IPS DF 4.7 (cell line): ENCODE data around the gene NFIA.

Experiments used
- DNase-seq: peaks from one replicate; pipeline ENCODE4 v3.0.0-alpha.2; 2013; ENCODE audit warnings: low spot score; ENCODE audit errors: extremely low read depth

NFIA gene

DNA sequence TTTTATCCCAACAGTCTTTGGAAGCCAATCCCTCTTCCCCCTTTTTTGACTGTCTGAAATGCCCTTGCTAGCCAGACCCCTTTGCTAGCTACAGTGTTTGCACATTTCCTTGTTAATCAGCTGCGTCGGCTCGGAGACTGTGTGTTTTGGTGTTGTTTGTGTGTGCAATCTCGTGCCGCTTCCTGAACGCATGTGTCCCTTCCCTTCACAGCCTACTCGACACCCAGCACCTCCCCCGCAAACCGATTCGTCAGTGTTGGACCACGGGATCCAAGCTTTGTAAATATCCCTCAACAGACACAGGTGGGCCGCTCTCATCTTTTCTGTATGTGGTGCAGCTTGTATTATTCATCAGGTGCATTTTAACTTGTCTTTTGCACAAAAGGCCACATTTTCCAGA is 343.9 kb downstream of the NFIA start:
- no peak for DNase-seq

DNA sequence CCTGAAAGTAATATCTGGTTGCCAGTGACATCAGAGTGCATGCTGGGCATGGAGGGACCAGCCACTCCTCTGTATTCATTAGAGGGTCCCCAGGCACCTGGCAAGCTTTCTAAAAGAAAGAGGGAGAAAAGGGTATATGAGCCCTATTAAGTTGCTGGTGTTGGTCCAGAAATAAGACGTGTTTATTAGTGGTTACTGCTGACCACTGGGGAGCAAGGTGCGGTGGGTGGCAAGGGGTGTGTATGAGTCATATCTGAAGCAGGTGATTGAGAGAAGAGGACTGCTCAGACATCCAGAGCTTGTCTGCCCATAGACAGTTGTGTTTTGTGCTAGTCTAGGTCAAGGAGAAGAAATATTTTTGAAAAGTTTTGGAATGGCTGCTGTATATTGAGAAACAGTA is 344.5 kb downstream of the NFIA start:
- no peak for DNase-seq

DNA sequence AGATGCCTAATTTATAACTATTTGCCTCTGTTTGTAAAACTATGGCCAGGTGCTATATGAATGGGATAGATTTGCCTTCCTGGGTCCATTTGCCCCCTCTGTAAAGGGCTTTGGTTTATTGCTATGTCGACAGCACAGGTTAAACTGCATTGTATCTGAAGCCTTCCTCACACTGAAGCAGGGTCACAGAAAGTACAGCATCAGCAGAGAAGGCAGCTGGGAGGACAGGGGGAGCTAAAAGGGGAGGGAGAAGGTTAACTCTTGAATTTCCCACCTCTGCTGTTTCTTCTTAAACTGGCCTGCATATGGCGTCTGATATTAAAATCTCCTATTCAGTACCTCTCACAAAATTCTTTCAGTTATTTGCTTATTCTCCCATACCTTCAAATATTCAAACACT is 345.1 kb downstream of the NFIA start:
- no peak for DNase-seq

DNA sequence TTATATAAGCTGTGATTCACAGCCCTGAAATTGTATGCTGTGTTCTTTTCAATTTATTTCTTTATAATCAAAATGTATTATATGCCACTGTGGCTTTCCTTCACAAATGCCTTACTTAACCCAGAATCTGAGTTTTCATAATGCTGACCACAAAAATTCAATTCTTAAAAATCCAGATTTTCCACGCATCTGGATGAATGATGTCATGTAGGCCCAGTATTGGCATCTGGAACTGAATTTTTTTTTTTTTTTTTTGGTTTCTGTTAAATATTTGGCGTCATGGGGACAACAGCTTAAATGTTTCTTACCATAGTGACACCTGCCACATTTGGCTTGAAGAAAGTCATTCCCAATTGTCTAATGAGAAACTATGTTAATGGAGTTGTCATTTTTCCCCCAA is 345.8 kb downstream of the NFIA start:
- DNase-seq, result no peak

DNA sequence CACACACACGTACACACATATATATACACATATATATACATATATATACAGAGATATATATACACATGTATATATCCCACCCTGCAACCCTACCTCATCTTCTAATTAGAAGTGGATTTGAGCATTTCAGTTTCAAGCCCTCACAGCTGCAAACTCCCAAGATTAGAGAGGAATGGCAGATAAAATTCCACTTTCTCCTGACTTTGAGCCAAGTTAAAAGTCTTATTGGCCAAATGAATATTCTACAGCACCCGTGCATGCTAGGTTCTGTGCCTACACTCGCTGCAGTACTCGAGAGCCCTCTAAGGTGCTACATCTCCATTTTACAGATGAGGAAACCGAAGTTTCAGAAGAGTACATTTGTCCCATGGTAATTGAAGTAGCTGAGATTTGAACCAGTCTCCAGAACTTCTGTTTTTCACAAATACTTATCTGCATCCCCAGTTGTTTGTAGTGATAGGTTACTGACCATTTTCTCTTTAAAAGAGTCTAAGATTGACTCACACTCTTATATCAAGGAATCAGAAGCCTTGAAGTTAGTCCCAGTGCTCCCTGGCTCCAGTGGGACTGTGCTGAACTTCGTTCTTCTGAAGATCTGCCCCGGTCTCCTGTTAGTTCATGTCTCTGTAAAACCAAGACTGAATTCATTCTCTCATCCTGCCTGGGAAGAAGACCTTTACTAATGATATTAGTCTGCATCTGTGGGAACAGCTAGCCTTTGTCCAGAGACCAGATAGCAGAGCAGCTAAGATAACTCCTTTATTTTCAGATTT is 350.4 kb downstream of the NFIA start:
- DNase-seq, result no peak

DNA sequence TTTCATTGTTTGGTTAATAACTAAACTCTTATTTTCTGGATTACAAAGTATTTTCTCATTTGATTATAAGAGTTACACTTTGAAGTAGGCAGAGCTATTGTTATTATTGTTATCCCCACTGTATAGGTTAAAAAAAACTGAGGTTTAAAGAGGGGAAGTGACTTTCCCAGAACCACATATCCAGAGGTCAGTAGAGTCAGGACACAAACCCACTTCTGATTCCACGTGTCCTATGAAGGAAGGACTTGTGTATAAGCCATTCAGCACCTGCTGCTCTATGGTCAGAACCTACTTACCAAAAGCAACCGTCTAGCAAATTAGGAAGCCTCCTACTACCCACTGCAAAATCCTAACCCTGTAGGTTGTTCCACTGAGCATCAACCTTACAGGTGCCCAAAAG is 351.3 kb downstream of the NFIA start:
- no peak for DNase-seq

DNA sequence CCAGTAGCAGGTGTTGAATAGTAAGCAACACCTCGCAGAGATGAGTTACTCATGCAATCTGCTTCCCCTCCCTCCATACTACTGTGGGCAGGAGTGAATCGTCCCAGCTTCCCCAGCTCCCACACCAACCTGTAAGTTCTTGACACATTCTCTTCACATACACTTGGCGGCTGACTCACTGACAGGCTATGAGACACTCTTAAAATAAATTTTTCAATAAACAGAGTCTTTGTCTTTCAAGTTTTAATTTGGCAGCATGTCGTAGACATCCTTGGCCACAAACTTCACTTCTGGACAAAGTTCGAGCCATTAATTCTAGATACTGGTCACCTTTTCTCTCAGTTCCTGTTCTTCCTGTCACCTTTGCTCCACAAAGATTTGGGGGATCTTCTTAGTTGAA is 351.9 kb downstream of the NFIA start:
- DNase-seq, result no peak

DNA sequence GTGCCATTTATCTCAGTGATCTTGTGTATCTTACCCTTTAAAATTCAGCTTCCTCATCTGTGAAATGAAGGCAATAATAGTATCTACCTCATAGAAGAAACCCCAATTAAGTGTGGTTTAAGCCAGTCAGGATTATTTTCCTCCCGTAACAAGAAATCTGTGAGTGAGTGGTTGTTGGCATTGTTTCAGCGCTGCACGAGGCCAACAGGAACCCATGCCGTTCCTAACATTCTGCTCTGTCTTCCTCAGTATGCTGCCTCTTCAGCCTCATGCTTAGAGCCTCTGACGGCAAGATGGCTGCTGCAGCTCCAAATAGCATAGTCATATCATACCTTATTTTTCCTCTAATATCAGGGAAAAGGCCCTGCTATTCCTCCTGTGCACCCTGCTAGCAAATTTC is 352.9 kb downstream of the NFIA start:
- no peak for DNase-seq

DNA sequence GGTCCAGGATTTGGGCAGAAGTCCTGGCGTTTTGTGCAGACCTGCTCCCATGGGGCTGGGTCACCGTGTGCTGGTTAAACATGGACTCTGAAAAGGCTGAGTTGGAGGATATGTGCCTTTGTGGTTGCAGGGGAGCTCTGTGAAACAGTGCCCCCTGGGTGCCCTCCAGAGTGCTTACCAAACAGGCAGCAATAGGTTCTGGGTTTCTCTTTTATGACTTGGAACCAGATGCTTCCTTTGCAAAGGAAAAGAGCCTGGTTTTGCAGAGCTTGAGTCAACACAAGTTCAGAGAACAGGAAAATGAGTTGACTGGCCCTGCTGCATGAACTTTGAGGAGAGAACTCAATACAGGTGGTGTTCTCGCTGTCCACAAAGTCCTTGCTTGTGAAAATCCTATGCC is 353.7 kb downstream of the NFIA start:
- no peak for DNase-seq

DNA sequence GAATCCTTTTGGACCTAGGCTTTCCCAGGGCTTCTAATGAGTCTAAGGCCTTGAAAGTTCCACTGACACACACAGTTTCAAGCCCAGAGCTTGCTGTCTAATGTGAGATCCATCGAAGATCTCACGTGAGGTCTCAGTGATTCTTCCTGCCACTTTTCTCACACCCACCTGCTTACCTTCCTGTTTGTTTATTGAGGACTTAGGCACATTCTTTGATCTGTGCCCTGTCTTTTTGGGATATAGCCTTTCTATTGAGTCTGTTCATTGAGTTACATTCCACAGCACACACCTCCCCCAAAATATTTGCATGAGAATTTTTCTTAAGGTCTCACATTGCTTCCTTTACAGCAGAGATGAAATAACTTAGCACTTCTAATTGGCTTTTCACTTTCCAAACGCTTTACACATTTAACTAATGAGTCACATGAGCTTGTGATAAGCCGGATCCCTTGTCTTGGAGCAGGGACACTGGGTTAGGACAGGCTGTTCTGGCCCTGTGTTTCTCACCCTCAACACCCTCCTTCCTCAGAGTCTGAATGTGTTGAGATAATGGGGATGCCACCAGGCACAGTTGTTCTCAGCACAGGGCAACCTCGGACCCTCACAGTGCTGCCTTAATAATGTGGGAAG is 354.2 kb downstream of the NFIA start:
- DNase-seq, result no peak

DNA sequence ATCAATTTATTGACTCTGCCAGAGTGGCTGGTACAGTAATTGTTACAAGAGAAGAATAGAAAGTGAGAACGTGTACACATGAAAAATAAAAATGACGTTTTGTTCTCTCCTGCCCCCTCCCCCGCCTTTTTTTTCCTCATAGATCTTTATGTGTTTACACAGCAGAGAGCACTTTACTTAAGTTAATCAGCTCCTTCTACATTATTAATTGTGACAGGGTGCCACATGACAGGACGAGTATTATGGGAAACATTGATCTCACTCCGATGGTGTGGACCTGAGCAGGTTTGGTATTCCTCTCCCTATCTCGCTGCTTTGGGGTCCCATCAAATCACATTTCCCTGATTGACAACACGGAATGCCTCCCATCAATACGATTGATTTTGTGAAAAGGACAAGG is 356.9 kb downstream of the NFIA start:
- DNase-seq, result no peak

DNA sequence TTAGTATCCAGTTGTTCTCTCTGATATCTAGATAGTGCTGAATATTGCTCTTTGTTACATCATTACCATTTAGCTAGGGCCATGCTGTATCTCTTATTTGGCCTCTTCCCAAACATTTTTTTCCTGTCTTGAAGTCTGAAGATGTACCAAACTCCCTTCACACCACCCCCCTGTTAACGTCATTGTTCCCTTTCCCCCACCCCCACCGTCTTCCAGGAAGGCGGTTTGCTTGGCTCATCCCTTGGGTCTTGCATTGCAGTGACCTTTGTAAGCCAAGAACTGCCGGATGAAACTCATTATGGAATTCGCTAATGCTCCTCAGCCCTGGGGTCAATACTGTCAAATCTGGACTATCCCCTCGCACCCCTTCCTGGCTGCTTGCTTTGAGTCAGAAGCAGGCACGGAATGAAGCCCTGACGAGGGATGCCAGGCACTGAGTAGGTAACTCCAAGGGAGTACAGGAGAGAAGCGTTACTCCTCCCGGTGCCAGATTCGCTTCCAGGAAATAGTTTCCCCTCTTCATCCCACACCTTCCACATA is 359.4 kb downstream of the NFIA start:
- DNase-seq, result no peak

DNA sequence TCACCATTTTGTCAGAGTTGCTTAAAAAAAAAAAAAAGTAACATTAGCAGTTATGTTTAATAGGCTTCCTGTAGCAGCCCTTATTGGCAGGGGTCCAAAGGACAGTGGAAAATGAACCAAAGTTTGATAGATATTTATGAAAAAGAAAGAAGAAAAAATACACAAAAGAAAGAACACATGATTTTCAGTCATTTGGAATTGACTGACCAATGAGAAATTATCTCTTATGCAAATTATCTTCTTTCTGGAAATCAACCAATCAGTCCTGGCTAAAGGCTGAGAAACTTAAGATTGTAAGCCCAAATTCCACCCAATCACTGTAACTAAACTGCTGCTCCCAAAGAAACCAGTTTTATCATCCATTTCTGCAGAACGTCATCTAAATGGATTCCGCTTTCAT is 360.2 kb downstream of the NFIA start:
- no peak for DNase-seq

DNA sequence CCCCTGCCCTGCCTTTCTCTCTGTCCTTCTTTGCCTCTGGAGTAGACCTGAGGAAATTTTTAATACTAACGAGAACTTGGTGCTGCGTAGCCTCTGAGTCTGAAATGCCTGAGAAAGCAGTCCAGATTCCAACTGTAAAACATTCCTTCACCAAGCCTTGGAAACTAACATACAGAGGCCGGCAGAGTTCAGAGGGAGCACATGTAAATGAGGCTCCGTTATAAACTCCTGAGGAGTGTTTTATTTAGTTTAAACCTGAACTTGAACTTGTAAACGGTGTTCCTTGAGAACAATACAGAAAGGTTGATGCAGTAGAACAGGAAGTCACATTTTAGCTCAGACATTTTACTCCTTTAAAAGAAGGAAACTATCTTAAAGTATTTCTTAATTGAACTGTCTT is 361.9 kb downstream of the NFIA start:
- no peak for DNase-seq

DNA sequence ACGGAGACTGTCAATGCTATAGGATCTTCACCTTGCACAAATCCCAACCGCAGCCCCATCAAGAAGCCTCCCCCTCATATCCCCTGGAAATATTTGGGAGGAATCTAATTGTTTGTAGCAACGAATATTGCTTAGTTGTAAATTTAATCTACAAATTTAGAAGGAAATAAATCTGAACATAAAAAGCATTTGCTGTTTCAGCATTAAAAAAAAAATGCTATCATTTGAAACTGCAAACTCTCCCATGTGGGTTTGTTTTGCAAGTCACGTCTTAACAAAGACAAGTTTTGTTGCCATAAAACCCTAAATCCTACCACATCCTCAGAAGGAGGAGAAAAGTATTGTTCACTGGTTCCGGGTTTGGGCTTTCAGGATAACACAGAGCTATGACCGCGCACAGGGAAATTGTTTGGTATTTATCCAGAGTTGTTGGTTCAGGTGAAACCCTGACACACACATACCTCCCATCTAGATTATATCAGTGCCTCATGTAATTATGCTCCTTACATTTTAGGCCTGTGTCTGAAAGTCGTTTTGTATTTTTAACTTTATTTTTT is 363.0 kb downstream of the NFIA start:
- no peak for DNase-seq

DNA sequence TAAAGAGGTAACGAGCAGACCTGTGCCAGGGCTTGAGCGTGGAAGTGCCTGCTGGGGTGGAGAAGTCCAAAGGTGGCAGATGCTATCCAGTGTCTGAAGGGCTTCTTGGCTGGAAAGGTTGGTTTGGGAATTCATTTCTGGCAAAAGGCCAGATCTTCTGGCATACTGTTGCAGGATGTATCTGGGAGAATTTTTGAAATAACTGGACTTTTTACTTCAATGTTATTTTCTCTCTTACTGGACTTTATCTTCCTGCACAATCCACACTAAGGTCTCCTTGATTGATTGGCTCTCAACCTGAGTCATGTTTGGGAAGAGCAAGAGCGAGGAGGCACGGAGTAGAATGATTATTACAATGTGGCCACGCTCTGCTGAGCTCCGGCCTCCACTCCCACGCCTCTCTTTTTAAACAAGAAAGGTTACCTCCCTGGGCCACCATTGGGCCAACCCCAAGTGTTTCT is 364.2 kb downstream of the NFIA start:
- no peak for DNase-seq

DNA sequence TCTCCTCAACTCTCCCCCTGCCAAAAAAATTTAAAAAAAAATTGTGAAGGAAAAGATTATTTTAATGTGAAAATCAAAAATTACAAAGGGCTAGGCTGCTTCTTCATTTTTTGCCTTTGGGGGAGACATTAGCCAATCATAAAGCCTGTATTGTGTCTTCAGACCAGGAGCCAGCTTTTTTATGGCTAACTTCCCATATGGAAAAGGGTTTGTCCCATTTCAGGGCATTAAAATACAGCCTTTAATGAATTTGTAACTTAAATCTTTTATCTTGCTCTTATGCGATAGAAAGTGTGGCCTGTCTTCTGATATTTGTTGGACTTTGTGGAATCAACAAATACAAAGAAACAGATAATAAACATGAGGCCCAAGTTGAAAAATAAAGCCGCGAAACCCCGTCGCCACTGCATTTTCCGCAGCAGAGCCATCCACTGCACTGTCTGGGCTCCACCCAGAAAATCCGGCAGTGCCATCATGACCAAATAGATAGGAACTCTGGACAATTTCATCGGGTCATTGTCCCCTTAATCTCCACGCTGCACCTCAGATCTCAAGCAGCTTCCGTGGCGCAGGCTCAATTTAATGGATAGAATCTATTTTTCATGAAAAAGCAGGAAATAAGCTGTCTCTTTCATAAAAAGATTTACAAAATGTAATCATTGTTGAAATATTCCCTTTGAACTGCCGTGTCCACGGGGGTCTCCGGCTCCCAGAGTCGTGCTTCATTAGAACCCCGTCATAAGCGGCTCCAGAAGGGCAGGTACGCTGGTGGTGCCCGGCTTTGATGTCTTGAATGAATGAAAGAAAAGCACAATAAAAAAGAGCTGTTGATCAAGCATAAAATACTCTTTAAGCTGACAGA is 365.0 kb downstream of the NFIA start:
- DNase-seq, result no peak

DNA sequence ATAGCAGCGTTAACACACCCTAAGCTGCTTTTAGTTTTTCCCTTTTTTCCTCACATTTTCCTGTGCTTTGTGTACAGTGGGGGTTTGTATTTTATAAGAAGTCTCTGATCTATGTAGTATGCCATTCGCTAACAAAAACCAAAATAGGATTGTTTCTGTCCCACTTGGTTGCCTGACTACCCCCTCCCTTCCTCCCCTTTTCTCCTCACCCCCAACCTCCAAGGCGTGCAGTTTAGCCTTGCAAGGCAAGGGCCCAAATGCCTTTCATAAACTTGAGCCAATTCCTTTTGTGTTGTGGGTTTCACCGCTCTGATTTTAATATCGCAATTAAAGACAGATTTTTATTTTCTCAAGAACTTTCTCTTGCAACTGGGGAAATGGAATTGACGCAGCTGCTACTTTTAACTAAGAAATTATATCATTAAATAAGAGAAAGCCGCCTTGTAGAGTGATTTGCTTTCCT is 365.6 kb downstream of the NFIA start:
- no peak for DNase-seq

DNA sequence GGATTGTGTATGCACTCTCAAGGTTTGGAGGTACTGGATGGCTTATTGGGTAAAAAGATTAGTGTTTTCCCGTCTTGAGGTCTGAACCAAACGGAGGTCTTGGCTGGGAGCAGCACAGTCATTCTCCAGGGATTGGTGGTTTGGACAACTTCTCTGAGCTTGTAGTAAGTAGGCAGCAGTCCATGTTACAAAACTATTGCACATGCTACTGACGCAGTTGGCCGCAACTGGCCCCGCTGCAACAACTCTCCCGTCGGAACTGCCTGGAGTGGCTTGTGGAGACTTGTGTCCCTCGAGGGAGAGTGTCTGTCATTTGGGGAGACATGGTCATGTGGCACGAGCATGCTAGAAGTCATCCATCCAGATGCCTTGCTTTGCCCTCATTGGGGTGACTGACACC is 366.6 kb downstream of the NFIA start:
- DNase-seq, result no peak

DNA sequence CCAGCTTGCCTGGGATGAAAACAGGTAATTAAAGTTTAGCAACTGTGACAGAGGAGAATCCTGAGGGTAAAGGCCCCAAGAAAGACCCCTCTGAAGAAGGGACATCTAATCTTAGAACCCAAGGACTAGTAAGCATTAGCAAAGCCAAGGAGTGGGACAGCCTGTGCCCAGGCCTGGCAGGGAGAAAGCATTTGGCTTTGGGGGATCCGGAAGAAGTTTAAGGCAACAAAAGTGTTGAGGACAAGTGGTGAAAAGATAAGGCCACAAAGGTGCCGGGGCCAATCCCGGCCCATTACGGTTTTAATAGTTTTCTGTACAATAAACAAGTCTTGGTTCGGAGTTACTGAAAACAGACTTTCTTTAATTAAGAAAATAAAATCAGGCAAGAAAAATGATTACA is 367.0 kb downstream of the NFIA start:
- DNase-seq, result no peak

DNA sequence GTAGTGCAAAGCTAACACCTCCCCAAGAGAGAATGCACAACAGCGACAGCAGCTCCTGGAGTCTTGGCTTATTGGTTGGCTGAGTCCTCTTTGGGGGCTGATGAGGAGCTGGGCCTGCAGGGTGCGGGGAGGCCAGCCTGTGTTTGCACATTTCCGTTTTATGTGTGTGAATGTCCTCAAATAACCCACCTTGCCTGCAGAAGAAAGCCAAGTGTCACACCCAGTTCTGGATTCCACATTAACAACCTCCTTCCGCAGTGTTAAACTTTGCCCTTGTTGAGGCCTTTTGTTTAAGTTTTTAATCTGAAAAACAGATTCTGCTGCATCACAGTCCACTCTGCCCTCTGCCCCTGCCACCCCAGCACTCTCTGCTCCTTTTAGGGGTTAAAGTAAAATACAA is 368.1 kb downstream of the NFIA start:
- DNase-seq, result no peak
